Measurements from ENCODE around the gene DNAJA4. TPM values are rescaled to one million over a fixed set of nuclear protein-coding genes. Genes with fewer than 3 reads are reported as not detected.
"Not testable (repeated sequence)": the region's sequence is repeated elsewhere in the genome, so short reads cannot be mapped to it uniquely, and the experiment has no call there.

The DNAJA4 gene
- total RNA-seq, 1 donor from 2014 or later = 22.3 TPM

GRCh38 chr15:78243491-78243941, 20.8 kb upstream of the DNAJA4 start:
- Mint-ChIP-seq H3K27me3 (no peaks in the 10 kb centered on the region), H3K9me3 (no peaks in the 10 kb centered on the region), H3K27ac (no peak overlapping the region), H3K36me3 (ENCODE audit: low read depth) (no peaks in the 10 kb centered on the region), H3K4me1 (peaks cover 2% of the 10 kb centered on the region), H3K4me3 (no peak overlapping the region)
- TF ChIP-seq, protein P1, sequence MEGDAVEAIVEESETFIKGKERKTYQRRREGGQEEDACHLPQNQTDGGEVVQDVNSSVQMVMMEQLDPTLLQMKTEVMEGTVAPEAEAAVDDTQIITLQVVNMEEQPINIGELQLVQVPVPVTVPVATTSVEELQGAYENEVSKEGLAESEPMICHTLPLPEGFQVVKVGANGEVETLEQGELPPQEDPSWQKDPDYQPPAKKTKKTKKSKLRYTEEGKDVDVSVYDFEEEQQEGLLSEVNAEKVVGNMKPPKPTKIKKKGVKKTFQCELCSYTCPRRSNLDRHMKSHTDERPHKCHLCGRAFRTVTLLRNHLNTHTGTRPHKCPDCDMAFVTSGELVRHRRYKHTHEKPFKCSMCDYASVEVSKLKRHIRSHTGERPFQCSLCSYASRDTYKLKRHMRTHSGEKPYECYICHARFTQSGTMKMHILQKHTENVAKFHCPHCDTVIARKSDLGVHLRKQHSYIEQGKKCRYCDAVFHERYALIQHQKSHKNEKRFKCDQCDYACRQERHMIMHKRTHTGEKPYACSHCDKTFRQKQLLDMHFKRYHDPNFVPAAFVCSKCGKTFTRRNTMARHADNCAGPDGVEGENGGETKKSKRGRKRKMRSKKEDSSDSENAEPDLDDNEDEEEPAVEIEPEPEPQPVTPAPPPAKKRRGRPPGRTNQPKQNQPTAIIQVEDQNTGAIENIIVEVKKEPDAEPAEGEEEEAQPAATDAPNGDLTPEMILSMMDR (IDR thresholded peaks at IDR 0.05) = no peak
- ATAC-seq (ENCODE audit: low read depth) = no peak
- intact Hi-C loops (cut with micrococcal nuclease) = no loop called here
- no peak for DNase-seq
- ChIA-PET POLR2A (interaction anchor here (0.7 kb wide), 1 partner anchor 284 kb away, joined by 5 read pairs; no protein-coding TSS in a partner anchor), CTCF (interaction anchor here (1.0 kb wide), 1 partner anchor 130 kb away, joined by 3 read pairs; no protein-coding TSS in a partner anchor)

GRCh38 chr15:78244101-78244500, 20.3 kb upstream of the DNAJA4 start:
- H3K36me3 Mint-ChIP-seq (ENCODE audit: low read depth) = no peaks in the 10 kb centered on the region
- ChIA-PET POLR2A (no interaction called here), CTCF (interaction anchor here (1.0 kb wide), 1 partner anchor 131 kb away, joined by 3 read pairs; no protein-coding TSS in a partner anchor)
- H3K4me1 Mint-ChIP-seq = peaks cover 2% of the 10 kb centered on the region
- intact Hi-C loops (cut with micrococcal nuclease) = no loop called here
- no peaks in the 10 kb centered on the region for H3K27me3 Mint-ChIP-seq
- no peak overlapping the region for H3K4me3 Mint-ChIP-seq
- DNase-seq = no peak
- H3K27ac Mint-ChIP-seq = no peak overlapping the region
- TF ChIP-seq, protein P1 (IDR thresholded peaks at IDR 0.05) = no peak
- H3K9me3 Mint-ChIP-seq = no peaks in the 10 kb centered on the region
- no peak for ATAC-seq (ENCODE audit: low read depth)

- no peaks in the 10 kb centered on the region for H3K36me3 Mint-ChIP-seq (ENCODE audit: low read depth)
- intact Hi-C loops (cut with micrococcal nuclease) = no loop called here
- H3K4me1 Mint-ChIP-seq = peaks cover 2% of the 10 kb centered on the region
- no peaks in the 10 kb centered on the region for H3K27me3 Mint-ChIP-seq
- ChIA-PET POLR2A (no interaction called here), CTCF (interaction anchor here (0.6 kb wide), 1 partner anchor 133 kb away, joined by 3 read pairs; no protein-coding TSS in a partner anchor)
- ATAC-seq (ENCODE audit: low read depth) (no peak), DNase-seq (no peak)
- no peak overlapping the region for H3K27ac Mint-ChIP-seq
- H3K9me3 Mint-ChIP-seq = no peaks in the 10 kb centered on the region
- H3K4me3 Mint-ChIP-seq = no peak overlapping the region
- TF ChIP-seq, protein P1 (IDR thresholded peaks at IDR 0.05) = no peak
These were observed 19.5 kb upstream of the DNAJA4 start for GRCh38 chr15:78244893-78245292.

GRCh38 chr15:78245392-78245791, 19.0 kb upstream of the DNAJA4 start:
- H3K4me3 Mint-ChIP-seq; H3K27me3 Mint-ChIP-seq; H3K27ac Mint-ChIP-seq; intact Hi-C loops (cut with micrococcal nuclease); POLR2A ChIA-PET; H3K36me3 Mint-ChIP-seq (ENCODE audit: low read depth); H3K4me1 Mint-ChIP-seq; H3K9me3 Mint-ChIP-seq; ATAC-seq (ENCODE audit: low read depth); DNase-seq: not testable (repeated sequence)
- CTCF ChIA-PET = interaction anchor here (0.6 kb wide), 1 partner anchor 133 kb away, joined by 3 read pairs; no protein-coding TSS in a partner anchor

DNA sequence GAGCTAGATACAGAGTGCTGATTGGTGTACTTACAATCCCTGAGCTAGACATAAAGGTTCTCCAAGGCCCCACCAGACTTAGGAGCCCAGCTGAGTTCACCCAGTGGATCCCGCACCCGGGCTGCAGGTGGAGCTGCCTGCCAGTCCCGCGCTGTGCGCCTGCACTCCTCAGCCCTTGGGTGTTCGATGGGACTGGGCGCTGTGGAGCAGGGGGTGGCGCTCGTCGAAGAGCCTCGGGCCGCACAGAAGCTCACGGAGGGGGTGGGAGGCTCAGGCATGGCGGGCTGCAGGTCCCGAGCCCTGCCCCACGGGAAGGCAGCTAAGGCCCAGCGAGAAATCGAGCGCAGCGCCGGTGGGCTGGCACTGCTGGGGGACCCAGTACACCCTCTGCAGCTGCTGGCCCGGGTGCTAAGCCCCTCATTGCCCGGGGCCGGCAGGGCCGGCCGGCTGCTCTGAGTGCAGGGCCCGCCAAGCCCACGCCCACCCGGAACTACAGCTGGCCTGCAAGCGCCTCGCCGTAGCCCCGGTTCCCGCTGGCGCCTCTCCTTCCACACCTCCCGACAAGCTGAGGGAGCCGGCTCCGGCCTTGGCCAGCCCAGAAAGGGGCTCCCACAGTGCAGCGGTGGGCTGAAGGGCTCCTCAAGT, 18.3 kb upstream of the DNAJA4 start:
- H3K9me3 Mint-ChIP-seq; H3K4me1 Mint-ChIP-seq; H3K27me3 Mint-ChIP-seq; CTCF ChIA-PET; H3K27ac Mint-ChIP-seq; H3K36me3 Mint-ChIP-seq (ENCODE audit: low read depth); intact Hi-C loops (cut with micrococcal nuclease); POLR2A ChIA-PET; DNase-seq; ATAC-seq (ENCODE audit: low read depth); H3K4me3 Mint-ChIP-seq: not testable (repeated sequence)

- TF ChIP-seq, protein P1 (IDR thresholded peaks at IDR 0.05) = no peak
- Mint-ChIP-seq H3K9me3 (no peaks in the 10 kb centered on the region), H3K4me3 (no peak overlapping the region), H3K27me3 (no peaks in the 10 kb centered on the region), H3K36me3 (ENCODE audit: low read depth) (no peaks in the 10 kb centered on the region), H3K27ac (no peak overlapping the region), H3K4me1 (no peaks in the 10 kb centered on the region)
- POLR2A ChIA-PET = no interaction called here
- intact Hi-C loops (cut with micrococcal nuclease) = no loop called here
- CTCF ChIA-PET = no interaction called here
- no peak for ATAC-seq (ENCODE audit: low read depth)
- DNase-seq = no peak
These were observed 16.5 kb upstream of the DNAJA4 start for GRCh38 chr15:78247911-78248310.
